Stomach (tissue), 4 donors: ENCODE data around the gene FOS.
A peak's percentile ranks its signal among the peaks of the same experiment; 100 is the strongest.

Experiments
- CTCF ChIP-seq, 7 experiments: fragments of 450-650 bp in 4 of 7; fragments of 200-600 bp in 3 of 7; sonication (generic) in 3 of 7; IDR thresholded peaks; one replicate each; pipeline ENCODE4 v1.5.1; 2016 to 2019; ENCODE audit warnings: antibody characterized with exemption in 7 of 7, control low read depth in 2 of 7, mild to moderate bottlenecking in 1 of 7
- EP300 ChIP-seq: sonication (generic); formaldehyde crosslinking; IDR thresholded peaks from one replicate; pipeline ENCODE4 v1.6.1; 2017; ENCODE audit warnings: antibody characterized with exemption
- POLR2AphosphoS5 ChIP-seq, 3 donors: sonication (generic); formaldehyde crosslinking; IDR thresholded peaks; one replicate each; pipeline ENCODE4 v1.6.1; 2016; ENCODE audit warnings: antibody characterized with exemption in 3 of 3

- TF ChIP-seq CTCF (IDR thresholded peaks at IDR 0.05) (no peak), POLR2AphosphoS5 (IDR thresholded peaks at IDR 0.05) (peak; percentile 56 to 76 (median 66)), EP300 (peak; percentile 9)
These were observed 20.4 kb upstream of the FOS start for GRCh38 chr14:75258079-75258802.
